Midbrain (tissue), 1 donor: ENCODE data around the gene LRCH3.
"Not testable (repeated sequence)": the region's sequence is repeated elsewhere in the genome, so short reads cannot be mapped to it uniquely, and the experiment has no call there.

Experiments used
- DNase-seq: peaks from one replicate; lab custom pipeline; 2025; lab: John Stamatoyannopoulos, UW

The LRCH3 gene

GRCh38 chr3:197921429-197922275 is 130.6 kb downstream of the LRCH3 start:
- not testable (repeated sequence) for DNase-seq

GRCh38 chr3:197926418-197926817 is 135.4 kb downstream of the LRCH3 start:
- no peak for DNase-seq

GRCh38 chr3:197927578-197927977 is 136.5 kb downstream of the LRCH3 start:
- DNase-seq: not testable (repeated sequence)

- no peak for DNase-seq
Observed at GRCh38 chr3:197936819-197937384, 145.8 kb downstream of the LRCH3 start.
